HG03159 (cell line): ENCODE data around the gene EVI2B.
"Not testable (repeated sequence)": the region's sequence is repeated elsewhere in the genome, so short reads cannot be mapped to it uniquely, and the experiment has no call there.

ENCODE experiments used
- ATAC-seq: cut with Tn5 transposase; IDR thresholded peaks from one replicate; pipeline ENCODE4 v1.9.1; 2021; ENCODE audit warnings: mild to moderate bottlenecking, moderate library complexity; ENCODE audit not compliant: unreplicated experiment

Gene EVI2B

GRCh38 chr17:31310886-31311285 lies 3.0 kb downstream of the EVI2B start:
- no peak for ATAC-seq

- ATAC-seq = no peak
Measured at GRCh38 chr17:31310260-31310659, 3.6 kb downstream of the EVI2B start.

GRCh38 chr17:31309556-31309955 lies 4.3 kb downstream of the EVI2B start:
- ATAC-seq = no peak

- no peak for ATAC-seq
Measured at GRCh38 chr17:31308372-31309334, 5.2 kb downstream of the EVI2B start.

GRCh38 chr17:31307640-31308039 lies 6.2 kb downstream of the EVI2B start:
- no peak for ATAC-seq

GRCh38 chr17:31299624-31300023 lies 14.2 kb downstream of the EVI2B start:
- no peak for ATAC-seq

- ATAC-seq = no peak
Measured at GRCh38 chr17:31297090-31297489, 16.8 kb downstream of the EVI2B start, which contains the start of gene OMG. OMG (minus strand) TSS chr17:31297239; CDS start chr17:31296331, 908 bp downstream.

- ATAC-seq = no peak
Measured at GRCh38 chr17:31296142-31296541, 17.7 kb downstream of the EVI2B start.

GRCh38 chr17:31295489-31295871 lies 18.4 kb downstream of the EVI2B start:
- ATAC-seq = no peak

- no peak for ATAC-seq
Measured at GRCh38 chr17:31294820-31295488, 18.9 kb downstream of the EVI2B start.

- ATAC-seq = no peak
Measured at GRCh38 chr17:31294231-31294630, 19.6 kb downstream of the EVI2B start.

- ATAC-seq = no peak
Measured at GRCh38 chr17:31293581-31293980, 20.3 kb downstream of the EVI2B start.

- no peak for ATAC-seq
Measured at GRCh38 chr17:31291820-31292219, 22.0 kb downstream of the EVI2B start.

- no peak for ATAC-seq
Measured at GRCh38 chr17:31289790-31290189, 24.1 kb downstream of the EVI2B start.

GRCh38 chr17:31287932-31288331 lies 25.9 kb downstream of the EVI2B start:
- ATAC-seq = not testable (repeated sequence)

GRCh38 chr17:31286587-31286986 lies 27.3 kb downstream of the EVI2B start:
- ATAC-seq = no peak

- ATAC-seq = no peak
Measured at GRCh38 chr17:31283841-31284240, 30.0 kb downstream of the EVI2B start.

GRCh38 chr17:31281061-31281460 lies 32.8 kb downstream of the EVI2B start:
- no peak for ATAC-seq

GRCh38 chr17:31279401-31279800 lies 34.5 kb downstream of the EVI2B start:
- ATAC-seq = no peak

- ATAC-seq = no peak
Measured at GRCh38 chr17:31275116-31275515, 38.7 kb downstream of the EVI2B start.

- ATAC-seq = no peak
Measured at GRCh38 chr17:31274252-31274651, 39.6 kb downstream of the EVI2B start.

- no peak for ATAC-seq
Measured at GRCh38 chr17:31273516-31273915, 40.3 kb downstream of the EVI2B start.
